ENCODE data around the gene SNTG2.
"Not testable (repeated sequence)": the region's sequence is repeated elsewhere in the genome, so short reads cannot be mapped to it uniquely, and the experiment has no call there.

SNTG2 gene

GRCh38 chr2:1377473-1377872 lies 426.8 kb downstream of the SNTG2 start:
- no peak overlapping the region for H3K27ac ChIP-seq (ENCODE audit: poor library complexity, severe bottlenecking)
- H3K4me1 ChIP-seq (ENCODE audit: insufficient read depth, poor library complexity, severe bottlenecking), result no peaks in the 10 kb centered on the region
- DNase-seq (ENCODE audit: low spot score), result no peak
- no peaks in the 10 kb centered on the region for H3K9me3 ChIP-seq (ENCODE audit: severe bottlenecking)
- H3K36me3 ChIP-seq (ENCODE audit: low read depth), result no peaks in the 10 kb centered on the region
- no peak overlapping the region for H3K4me3 ChIP-seq (ENCODE audit: severe bottlenecking)
- H3K27me3 ChIP-seq (ENCODE audit: insufficient read depth, poor library complexity, severe bottlenecking), result no peaks in the 10 kb centered on the region
- no peak for TF ChIP-seq CTCF (IDR thresholded peaks at IDR 0.05; ENCODE audit: poor library complexity, severe bottlenecking)
- ATAC-seq (ENCODE audit: low read depth), result peak; percentile 35; the same call in 2 of the 3 replicates

DNA sequence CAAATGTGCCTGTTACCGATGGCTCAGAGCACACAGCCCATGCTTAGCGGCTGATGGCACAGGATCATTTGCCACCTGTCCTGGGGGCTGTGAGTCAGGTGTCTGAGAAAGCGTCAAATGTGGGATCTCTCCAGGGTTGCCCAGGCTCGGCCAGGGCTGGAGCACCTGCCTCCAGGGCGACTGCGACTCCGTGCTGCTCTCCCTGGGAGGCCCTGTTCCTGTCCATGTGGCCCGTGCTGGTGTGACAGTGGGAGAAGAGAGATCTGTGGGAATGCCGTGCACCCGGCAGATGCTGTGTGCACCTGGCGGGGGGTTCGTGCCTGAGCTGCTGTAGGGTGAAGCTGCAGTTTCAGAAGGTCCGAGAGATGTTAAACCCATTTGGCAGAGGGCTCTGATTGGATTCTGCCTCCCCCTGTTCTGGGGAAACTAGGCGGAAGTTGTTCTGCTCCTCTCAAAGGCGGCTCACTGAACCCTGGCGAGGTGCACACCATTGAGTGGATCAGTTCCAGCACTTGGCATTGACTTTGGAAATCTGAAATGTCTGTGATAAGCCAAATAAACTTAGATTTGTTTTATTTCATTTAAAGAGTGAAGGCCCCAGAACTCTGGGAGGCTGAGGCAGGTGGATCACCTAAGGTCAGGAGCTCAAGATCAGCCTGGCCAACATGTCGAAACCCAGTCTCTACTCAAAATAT lies 428.0 kb downstream of the SNTG2 start:
- no peaks in the 10 kb centered on the region for H3K27me3 ChIP-seq (ENCODE audit: insufficient read depth, poor library complexity, severe bottlenecking)
- H3K4me1 ChIP-seq (ENCODE audit: insufficient read depth, poor library complexity, severe bottlenecking), result no peaks in the 10 kb centered on the region
- no peaks in the 10 kb centered on the region for H3K9me3 ChIP-seq (ENCODE audit: severe bottlenecking)
- no peak for DNase-seq (ENCODE audit: low spot score)
- H3K36me3 ChIP-seq (ENCODE audit: low read depth), result no peaks in the 10 kb centered on the region
- no peak for ATAC-seq (ENCODE audit: low read depth)
- H3K4me3 ChIP-seq (ENCODE audit: severe bottlenecking), result no peak overlapping the region
- H3K27ac ChIP-seq (ENCODE audit: poor library complexity, severe bottlenecking), result no peak overlapping the region
- TF ChIP-seq CTCF (IDR thresholded peaks at IDR 0.05; ENCODE audit: poor library complexity, severe bottlenecking), result no peak

DNA sequence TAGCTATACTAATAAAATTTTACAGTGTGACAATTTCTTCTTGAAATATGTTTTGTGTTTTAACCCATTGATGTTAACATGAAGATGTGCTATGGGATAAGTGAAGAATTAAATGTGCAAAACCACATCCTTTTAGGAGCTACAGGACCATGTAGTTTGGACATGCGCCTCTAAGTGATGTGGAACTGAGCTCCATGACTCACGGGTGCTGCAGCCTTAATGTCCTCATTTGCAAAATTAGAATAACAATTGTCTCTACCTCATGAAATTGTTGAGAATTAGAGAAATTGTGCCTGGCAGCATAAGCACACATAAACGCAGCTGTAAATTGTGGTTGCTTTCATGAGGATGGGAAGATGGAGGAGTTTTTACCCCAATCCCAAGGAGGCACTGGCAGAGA lies 431.0 kb downstream of the SNTG2 start:
- no peak for DNase-seq (ENCODE audit: low spot score)
- no peak for TF ChIP-seq CTCF (IDR thresholded peaks at IDR 0.05; ENCODE audit: poor library complexity, severe bottlenecking)
- H3K36me3 ChIP-seq (ENCODE audit: low read depth), result no peaks in the 10 kb centered on the region
- H3K4me3 ChIP-seq (ENCODE audit: severe bottlenecking), result no peak overlapping the region
- no peaks in the 10 kb centered on the region for H3K4me1 ChIP-seq (ENCODE audit: insufficient read depth, poor library complexity, severe bottlenecking)
- no peak for ATAC-seq (ENCODE audit: low read depth)
- peaks cover 3% of the 10 kb centered on the region for H3K27me3 ChIP-seq (ENCODE audit: insufficient read depth, poor library complexity, severe bottlenecking)
- H3K27ac ChIP-seq (ENCODE audit: poor library complexity, severe bottlenecking), result no peak overlapping the region
- H3K9me3 ChIP-seq (ENCODE audit: severe bottlenecking), result no peaks in the 10 kb centered on the region

DNA sequence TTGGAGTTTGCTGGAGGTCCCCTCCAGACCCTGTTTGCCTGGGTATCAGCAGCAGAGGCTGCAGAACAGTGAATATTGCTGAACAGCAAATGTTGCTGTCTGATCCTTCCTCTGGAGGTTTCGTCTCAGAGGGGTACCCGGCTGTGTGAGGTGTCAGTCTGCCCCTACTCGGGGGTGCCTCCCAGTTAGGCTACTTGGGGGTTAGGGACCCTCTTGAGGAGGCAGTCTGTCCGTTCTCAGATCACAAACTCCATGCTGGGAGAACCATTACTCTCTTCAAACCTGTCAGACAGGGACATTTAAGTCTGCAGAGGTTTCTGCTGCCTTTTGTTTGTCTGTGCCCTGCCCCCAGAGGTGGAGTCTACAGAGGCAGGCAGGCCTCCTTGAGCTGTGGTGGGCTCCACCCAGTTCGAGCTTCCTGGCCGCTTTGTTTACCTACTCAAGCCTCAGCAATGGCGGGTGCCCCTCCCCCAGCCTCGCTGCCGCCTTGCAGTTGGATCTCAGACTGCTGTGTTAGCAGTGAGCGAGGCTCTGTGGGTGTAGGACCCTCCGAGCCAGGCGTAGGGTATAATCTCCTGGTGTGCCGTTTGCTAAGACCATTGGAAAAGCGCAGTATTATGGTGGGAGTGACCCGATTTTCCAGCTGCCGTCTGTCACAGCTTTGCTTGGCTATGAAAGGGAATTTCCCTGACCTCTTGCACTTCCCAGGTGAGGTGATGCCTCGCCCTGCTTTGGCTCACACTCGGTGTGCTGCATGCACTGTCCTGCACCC lies 437.5 kb downstream of the SNTG2 start:
- H3K36me3 ChIP-seq (ENCODE audit: low read depth); DNase-seq (ENCODE audit: low spot score); H3K4me1 ChIP-seq (ENCODE audit: insufficient read depth, poor library complexity, severe bottlenecking); ATAC-seq (ENCODE audit: low read depth); H3K27me3 ChIP-seq (ENCODE audit: insufficient read depth, poor library complexity, severe bottlenecking); H3K4me3 ChIP-seq (ENCODE audit: severe bottlenecking); H3K9me3 ChIP-seq (ENCODE audit: severe bottlenecking); H3K27ac ChIP-seq (ENCODE audit: poor library complexity, severe bottlenecking): not testable (repeated sequence)

- H3K4me3 ChIP-seq (ENCODE audit: severe bottlenecking); H3K27me3 ChIP-seq (ENCODE audit: insufficient read depth, poor library complexity, severe bottlenecking); ATAC-seq (ENCODE audit: low read depth); DNase-seq (ENCODE audit: low spot score); H3K9me3 ChIP-seq (ENCODE audit: severe bottlenecking); H3K36me3 ChIP-seq (ENCODE audit: low read depth); H3K27ac ChIP-seq (ENCODE audit: poor library complexity, severe bottlenecking); H3K4me1 ChIP-seq (ENCODE audit: insufficient read depth, poor library complexity, severe bottlenecking): not testable (repeated sequence)
Observed at GRCh38 chr2:1390118-1390517, 439.5 kb downstream of the SNTG2 start.

DNA sequence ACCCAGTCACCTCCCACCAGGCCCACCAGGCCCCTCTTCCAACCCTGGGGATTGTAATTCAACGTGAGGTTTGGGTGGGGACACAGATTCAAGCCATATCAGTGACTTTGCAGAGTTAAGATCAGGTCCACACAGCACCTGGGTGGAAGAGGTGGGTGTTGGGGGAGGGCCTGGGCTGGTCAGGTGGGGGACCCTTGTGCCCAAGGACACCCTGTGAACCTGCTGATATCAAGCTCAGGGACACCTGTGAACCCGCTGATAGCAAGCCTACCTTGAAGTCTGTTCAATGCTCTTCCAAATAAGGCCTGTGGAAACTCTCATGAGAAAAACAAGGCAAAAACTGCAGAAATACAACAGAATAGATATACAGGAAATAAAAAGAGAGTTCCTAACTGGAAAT lies 442.7 kb downstream of the SNTG2 start:
- no peaks in the 10 kb centered on the region for H3K27me3 ChIP-seq (ENCODE audit: insufficient read depth, poor library complexity, severe bottlenecking)
- H3K4me3 ChIP-seq (ENCODE audit: severe bottlenecking), result no peak overlapping the region
- ATAC-seq (ENCODE audit: low read depth), result no peak
- no peaks in the 10 kb centered on the region for H3K9me3 ChIP-seq (ENCODE audit: severe bottlenecking)
- H3K36me3 ChIP-seq (ENCODE audit: low read depth), result no peaks in the 10 kb centered on the region
- no peak for DNase-seq (ENCODE audit: low spot score)
- no peak for TF ChIP-seq CTCF (IDR thresholded peaks at IDR 0.05; ENCODE audit: poor library complexity, severe bottlenecking)
- no peak overlapping the region for H3K27ac ChIP-seq (ENCODE audit: poor library complexity, severe bottlenecking)
- H3K4me1 ChIP-seq (ENCODE audit: insufficient read depth, poor library complexity, severe bottlenecking), result no peaks in the 10 kb centered on the region
